ENCODE results near the gene TMEM114.

Gene TMEM114

DNA sequence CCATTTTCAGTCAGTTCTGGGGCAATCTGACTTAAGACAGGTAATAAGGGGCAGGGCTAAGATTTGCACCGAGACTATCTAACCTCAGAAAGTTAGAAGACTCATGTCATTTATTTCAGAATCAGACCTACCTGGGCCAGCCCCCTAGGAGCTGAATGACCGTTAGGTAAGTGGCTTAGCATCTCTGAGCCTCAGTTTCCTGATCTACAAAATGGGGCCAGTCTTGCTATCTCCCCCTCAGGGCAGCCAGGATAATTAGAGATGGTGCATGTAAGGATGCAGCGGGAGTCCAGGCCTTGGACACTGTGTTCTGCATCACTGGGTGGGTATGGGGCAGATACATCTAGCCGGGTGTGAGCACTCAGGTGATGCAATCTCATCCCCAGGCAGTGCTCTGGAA is 20.8 kb upstream of the TMEM114 start:
- DNase-seq = no peak

GRCh38 chr16:8607214-8607613 is 16.9 kb upstream of the TMEM114 start:
- DNase-seq = no peak

- DNase-seq = no peak
Observed at GRCh38 chr16:8605554-8605953, 15.2 kb upstream of the TMEM114 start.

DNA sequence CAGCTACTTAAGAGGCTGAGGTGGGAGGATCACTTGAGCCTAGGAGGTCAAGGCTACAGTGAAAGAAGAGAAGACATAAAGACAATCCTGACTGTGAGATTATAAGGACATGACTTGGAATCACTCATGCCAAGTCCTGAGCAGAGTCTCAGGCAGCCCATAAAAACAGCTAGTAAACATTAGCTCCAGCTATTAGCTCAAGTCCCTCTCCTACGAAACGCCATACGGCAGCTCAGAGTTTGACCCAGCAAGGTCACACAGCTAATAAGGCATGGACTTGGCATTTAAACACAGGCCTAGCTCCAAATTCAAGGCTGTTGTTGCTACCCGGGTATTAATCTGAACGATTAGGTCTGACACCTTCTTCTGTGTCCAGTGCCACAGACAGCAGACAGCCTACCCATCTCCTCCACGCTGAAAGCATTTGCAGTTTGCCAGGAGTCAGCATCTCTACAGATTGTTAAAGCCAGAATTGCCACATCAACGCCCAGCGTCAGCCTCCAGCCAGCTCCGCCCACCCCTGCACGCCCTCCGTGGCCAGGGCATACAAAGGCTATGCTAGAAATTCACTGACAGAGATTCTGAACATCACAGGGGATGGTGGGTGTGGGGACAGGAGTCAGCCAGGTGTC is 9.9 kb upstream of the TMEM114 start:
- no peak for DNase-seq

- no peak for DNase-seq
Observed at GRCh38 chr16:8596581-8596980, 6.3 kb upstream of the TMEM114 start.

- DNase-seq = no peak
Observed at GRCh38 chr16:8595783-8596182, 5.5 kb upstream of the TMEM114 start.

GRCh38 chr16:8594149-8594666 is 3.9 kb upstream of the TMEM114 start:
- DNase-seq = no peak

- DNase-seq = no peak
Observed at GRCh38 chr16:8591451-8591850, 1.1 kb upstream of the TMEM114 start.

DNA sequence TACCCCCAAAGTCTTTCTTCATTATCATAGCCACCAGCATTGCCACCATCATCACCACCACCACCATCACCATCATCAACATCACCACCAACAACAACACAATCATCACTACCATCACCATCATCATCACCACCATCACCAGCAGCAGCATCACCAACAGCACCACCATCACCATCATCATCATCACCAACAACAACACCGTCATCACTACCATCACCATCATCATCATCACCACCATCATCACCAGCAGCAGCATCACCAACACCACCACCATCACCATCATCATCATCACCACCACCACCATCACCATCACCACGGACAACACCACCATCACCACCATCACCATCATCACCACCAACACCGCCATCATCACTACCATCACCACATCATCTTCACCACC is 500 bp upstream of the TMEM114 start:
- no peak for DNase-seq

GRCh38 chr16:8589057-8589899 is 1.0 kb downstream of the TMEM114 start:
- no peak for DNase-seq

DNA sequence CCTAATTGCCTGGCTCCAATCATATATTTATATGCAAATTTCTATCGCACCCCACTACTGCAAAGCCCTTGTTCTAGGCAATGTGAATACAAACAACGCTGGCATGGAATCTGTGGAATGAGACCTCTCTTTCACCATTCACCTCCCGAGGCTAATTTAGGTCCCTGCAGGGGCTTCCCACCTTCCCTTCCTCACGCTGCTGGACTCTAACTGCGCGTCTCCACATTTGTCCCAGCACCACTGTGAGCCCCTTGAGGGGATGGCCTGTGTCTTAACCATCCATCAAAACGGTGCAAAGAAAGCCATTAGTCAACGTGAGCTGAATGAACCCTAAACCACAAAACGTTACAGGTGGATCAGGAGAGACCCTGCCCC is 1.6 kb downstream of the TMEM114 start:
- no peak for DNase-seq

GRCh38 chr16:8587065-8587464 is 3.2 kb downstream of the TMEM114 start:
- no peak for DNase-seq

DNA sequence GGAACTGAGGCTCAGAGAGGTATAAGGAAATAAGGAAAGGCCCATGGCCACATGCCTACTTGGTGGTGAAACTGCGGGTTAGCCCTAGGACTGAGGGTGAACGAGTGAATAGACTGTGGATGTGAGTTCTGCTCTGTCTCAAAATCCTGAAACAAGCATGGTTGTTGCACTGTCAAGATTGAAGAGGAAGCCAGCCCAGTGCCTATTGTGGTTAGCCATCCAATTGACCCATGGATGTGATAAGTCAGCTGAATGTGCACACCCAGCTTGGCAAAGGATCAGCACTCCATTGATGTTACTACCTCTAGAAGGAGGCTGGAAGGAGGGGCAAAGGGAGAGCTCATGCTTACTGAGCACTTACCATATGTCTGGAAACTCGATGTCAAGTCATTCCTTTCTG is 4.5 kb downstream of the TMEM114 start:
- no peak for DNase-seq

DNA sequence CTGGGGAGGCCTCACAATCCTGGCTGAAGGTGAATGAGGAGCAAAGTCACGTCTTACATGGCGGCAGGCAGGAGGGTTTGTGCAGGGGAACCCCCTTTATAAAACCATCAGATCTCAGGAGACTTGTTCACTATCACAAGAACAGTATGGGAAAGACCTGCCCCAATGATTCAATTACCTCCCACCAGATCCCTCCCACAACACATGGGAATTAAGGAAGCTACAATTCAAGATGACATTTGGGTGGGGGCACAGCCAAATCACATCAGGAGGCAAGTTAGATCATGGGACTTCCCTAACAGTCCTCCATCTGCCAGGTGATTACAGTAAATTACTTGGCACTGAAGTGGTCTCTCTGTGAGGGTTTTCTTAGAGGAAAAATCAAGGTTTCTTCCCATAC is 5.3 kb downstream of the TMEM114 start:
- no peak for DNase-seq

DNA sequence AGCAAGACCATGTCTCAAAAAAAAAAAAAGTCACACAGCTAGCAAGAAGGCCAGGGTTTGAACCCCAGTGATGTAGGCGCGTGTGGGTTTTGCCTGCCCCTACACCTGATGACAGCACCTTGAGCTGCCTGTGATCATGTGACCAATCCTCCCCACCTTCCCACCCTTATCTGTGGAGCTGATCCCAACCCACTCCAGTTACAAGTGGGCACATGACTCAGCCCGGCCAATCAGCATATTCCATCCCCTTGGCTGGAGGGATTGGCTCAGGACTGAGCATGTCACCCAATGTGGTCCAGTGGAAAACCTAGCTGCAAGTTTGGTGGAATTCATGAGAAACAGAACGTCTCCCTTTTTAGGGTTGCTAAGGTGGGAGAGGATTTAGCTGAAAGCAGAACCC is 6.6 kb downstream of the TMEM114 start:
- DNase-seq = no peak

GRCh38 chr16:8583199-8583598 is 7.1 kb downstream of the TMEM114 start:
- DNase-seq = no peak

- no peak for DNase-seq
Observed at GRCh38 chr16:8581831-8582580, 8.3 kb downstream of the TMEM114 start.

DNA sequence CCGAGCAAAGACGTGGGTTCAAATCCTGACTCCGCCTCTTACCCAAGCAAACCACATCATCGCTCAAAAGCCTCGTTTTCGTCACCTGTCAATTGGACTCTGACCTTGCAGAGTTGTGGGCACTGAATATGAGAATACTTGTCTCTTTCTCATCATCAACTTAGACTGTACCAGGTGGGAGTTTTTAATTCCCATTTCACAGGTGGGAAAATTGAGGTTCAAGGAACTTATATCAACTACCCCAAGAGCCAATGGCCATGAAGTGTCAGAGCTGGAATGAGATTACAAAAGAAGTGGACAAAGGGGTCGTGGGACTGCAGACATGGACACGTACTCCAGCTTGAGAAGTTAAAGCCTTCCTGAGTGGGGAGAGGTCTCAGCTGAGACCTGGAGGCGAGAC is 10.8 kb downstream of the TMEM114 start:
- no peak for DNase-seq

GRCh38 chr16:8577678-8578304 is 12.5 kb downstream of the TMEM114 start:
- DNase-seq = no peak

DNA sequence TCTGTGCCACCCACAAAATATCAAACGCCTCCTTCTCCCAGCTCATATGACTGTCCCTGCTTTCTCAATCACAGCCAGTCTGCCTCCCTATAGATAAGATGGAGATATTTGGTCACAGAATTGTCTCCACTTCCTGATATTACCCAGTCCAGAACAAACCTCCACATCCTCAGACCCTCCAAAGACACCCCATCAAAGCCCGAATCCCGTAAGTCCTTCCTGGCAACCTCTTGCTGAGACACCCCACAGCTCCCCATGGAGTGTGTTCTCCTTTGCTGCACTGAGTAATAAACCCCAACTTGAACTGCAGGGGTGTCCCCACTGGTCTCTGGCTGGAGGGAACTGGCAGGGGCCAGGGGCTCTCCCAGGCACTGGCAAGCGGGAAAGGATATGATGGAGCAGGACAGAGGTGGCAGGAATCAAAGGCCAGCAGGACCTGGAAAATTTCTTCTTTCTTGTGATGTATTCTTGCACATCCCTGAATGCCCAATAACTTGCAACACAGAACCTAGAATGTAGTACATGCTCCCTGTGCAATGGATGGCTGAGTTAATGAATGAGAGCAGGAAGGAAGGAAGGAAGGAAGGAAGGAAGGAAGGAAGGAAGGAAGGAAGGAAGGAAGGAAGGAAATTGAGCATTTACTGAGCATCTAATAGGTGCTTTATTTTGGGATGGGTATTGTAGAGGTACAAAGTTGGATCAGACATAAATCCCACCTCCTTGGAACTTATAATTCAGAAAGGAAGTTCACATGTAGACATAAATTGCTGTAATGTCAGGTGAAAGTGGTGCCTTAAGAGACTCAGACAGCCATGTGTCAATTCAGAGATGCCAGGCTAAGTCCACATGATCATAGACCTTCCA is 13.9 kb downstream of the TMEM114 start:
- no peak for DNase-seq

- no peak for DNase-seq
Observed at GRCh38 chr16:8575399-8575798, 14.9 kb downstream of the TMEM114 start.

Data from NCI-H510A treated with DMSO at 0.1 percent for 48 hours (cell line).